Measurements from ENCODE around the gene ANTKMT. TPM values are rescaled to one million over a fixed set of nuclear protein-coding genes. Genes with fewer than 3 reads are reported as not detected.
A peak's percentile ranks its signal among the peaks of the same experiment; 100 is the strongest.

ANTKMT gene
- total RNA-seq, 4 donors from 2014 or later, result 43.7 to 98.7 (median 78.6) TPM

DNA sequence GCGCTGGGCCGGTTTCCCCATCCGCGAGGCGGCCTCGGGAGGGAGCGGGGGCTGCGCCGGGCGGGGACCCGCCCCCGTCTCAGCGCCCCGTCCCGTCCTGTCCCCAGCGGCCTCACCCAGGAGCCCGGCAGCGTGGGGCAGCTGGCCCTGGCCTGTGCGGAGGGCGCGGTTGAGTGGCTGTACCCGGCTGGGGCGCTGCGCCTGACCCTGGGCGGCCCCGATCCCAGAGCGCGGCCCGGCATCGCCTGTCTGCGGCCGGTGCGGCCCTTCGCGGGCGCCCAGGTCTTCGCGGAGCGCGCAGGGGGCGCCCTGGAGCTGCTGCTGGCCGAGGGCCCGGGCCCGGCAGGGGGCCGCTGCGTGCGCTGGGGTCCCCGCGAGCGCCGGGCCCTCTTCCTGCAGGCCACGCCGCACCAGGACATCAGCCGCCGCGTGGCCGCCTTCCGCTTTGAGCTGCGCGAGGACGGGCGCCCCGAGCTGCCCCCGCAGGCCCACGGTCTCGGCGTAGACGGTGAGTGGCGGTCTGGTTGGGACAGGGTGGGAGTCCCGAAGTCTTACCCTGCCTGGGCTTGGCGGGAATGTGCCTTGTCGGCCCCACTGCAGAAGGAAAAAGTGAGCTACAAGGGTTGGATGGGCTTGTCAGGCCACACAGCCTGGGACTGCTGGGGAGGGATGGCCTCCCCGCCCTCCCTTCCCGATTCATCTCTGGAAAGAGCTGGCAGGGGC, 5.3 kb upstream of the ANTKMT start:
- peak overlapping the region; percentile 30 to 88 (median 81) for H3K27ac ChIP-seq
- no peaks in the 10 kb centered on the region for H3K36me3 ChIP-seq
- DNase-seq (ENCODE audit: low spot score in 2 of 2), result no peak
- peaks cover 0 to 10% of the 10 kb centered on the region in 2 donors for H3K27me3 ChIP-seq
- H3K4me1 ChIP-seq, result peaks cover 0 to 74% (median 43%) of the 10 kb centered on the region in 4 donors
- H3K9me3 ChIP-seq, result no peaks in the 10 kb centered on the region
- peak overlapping the region; percentile 49 to 89 (median 66) for H3K4me3 ChIP-seq
- WGBS, 2 donors, result 1 to 2% methylated on average over 34 to 45 of the region's 74 CpGs
- TF ChIP-seq EP300 (IDR thresholded peaks at IDR 0.05) (no peak), POLR2A (IDR thresholded peaks at IDR 0.05) (no peak)
- TF ChIP-seq, protein P1, sequence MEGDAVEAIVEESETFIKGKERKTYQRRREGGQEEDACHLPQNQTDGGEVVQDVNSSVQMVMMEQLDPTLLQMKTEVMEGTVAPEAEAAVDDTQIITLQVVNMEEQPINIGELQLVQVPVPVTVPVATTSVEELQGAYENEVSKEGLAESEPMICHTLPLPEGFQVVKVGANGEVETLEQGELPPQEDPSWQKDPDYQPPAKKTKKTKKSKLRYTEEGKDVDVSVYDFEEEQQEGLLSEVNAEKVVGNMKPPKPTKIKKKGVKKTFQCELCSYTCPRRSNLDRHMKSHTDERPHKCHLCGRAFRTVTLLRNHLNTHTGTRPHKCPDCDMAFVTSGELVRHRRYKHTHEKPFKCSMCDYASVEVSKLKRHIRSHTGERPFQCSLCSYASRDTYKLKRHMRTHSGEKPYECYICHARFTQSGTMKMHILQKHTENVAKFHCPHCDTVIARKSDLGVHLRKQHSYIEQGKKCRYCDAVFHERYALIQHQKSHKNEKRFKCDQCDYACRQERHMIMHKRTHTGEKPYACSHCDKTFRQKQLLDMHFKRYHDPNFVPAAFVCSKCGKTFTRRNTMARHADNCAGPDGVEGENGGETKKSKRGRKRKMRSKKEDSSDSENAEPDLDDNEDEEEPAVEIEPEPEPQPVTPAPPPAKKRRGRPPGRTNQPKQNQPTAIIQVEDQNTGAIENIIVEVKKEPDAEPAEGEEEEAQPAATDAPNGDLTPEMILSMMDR (IDR thresholded peaks at IDR 0.05), result peak in 3 of 5 experiments; percentile 1 to 25 (median 20)

DNA sequence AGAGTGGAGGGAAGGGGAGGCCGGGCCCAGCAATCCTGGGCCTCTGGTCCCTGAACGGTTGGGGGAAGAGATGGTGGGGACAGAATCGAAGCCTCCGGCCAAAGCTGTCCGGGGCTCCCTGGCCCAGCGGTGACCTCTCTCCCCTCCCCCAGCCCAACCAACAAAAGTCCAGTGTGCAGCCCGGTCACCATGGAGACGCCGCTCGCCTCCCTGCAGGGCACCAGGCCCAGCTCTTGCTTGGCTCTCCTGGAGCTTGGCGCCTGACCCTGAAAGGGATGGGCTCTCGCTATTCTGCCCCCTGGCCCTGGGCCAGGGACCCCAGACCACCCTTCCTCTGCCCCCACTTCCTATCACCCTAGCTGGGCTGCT, 4.8 kb upstream of the ANTKMT start:
- 8 to 10% methylated on average over 4 to 7 of the region's 12 CpGs for WGBS, 2 donors
- TF ChIP-seq EP300 (IDR thresholded peaks at IDR 0.05), result peak in 1 of 2 donors; percentile 53
- TF ChIP-seq, protein P1 (IDR thresholded peaks at IDR 0.05), result no peak
- Histone ChIP-seq H3K9me3 (no peaks in the 10 kb centered on the region), H3K36me3 (no peaks in the 10 kb centered on the region), H3K27me3 (peaks cover 0 to 5% of the 10 kb centered on the region in 2 donors), H3K4me3 (peak overlapping the region; percentile 49 to 89 (median 66)), H3K27ac (peak overlapping the region; percentile 55 to 88 (median 81)), H3K4me1 (peaks cover 0 to 74% (median 43%) of the 10 kb centered on the region in 4 donors)
- peak in 1 of 2 donors; percentile 38 for DNase-seq (ENCODE audit: low spot score in 2 of 2)

DNA sequence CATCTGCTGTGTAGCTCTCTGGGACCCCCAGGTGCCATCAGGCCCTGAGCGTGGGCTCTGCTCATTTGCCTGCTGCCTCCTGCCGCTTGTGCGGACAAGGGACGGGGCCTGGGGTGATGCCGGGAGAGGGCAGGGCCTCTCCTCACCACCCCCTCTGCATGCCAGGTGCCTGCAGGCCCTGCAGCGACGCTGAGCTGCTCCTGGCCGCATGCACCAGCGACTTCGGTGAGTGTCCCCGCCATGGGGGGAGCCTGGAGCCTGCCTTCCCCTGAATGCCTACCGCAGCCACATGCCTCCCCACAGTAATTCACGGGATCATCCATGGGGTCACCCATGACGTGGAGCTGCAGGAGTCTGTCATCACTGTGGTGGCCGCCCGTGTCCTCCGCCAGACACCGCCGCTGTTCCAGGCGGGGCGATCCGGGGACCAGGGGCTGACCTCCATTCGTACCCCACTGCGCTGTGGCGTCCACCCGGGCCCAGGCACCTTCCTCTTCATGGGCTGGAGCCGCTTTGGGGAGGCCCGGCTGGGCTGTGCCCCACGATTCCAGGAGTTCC, 4.1 kb upstream of the ANTKMT start:
- TF ChIP-seq EP300 (IDR thresholded peaks at IDR 0.05), result no peak
- TF ChIP-seq POLR2A (IDR thresholded peaks at IDR 0.05), result no peak
- TF ChIP-seq, protein P1 (IDR thresholded peaks at IDR 0.05), result no peak
- no peaks in the 10 kb centered on the region for H3K9me3 ChIP-seq
- no peaks in the 10 kb centered on the region for H3K36me3 ChIP-seq
- peak overlapping the region in 3 of 4 donors; percentile 49 to 89 (median 68) for H3K4me3 ChIP-seq
- no peaks in the 10 kb centered on the region for H3K27me3 ChIP-seq
- no peak for DNase-seq (ENCODE audit: low spot score in 2 of 2)
- peak overlapping the region; percentile 46 to 88 (median 72) for H3K27ac ChIP-seq
- peaks cover 0 to 74% (median 46%) of the 10 kb centered on the region in 4 donors for H3K4me1 ChIP-seq
- 52 to 76% methylated on average over 21 to 28 of the region's 29 CpGs for WGBS, 2 donors

DNA sequence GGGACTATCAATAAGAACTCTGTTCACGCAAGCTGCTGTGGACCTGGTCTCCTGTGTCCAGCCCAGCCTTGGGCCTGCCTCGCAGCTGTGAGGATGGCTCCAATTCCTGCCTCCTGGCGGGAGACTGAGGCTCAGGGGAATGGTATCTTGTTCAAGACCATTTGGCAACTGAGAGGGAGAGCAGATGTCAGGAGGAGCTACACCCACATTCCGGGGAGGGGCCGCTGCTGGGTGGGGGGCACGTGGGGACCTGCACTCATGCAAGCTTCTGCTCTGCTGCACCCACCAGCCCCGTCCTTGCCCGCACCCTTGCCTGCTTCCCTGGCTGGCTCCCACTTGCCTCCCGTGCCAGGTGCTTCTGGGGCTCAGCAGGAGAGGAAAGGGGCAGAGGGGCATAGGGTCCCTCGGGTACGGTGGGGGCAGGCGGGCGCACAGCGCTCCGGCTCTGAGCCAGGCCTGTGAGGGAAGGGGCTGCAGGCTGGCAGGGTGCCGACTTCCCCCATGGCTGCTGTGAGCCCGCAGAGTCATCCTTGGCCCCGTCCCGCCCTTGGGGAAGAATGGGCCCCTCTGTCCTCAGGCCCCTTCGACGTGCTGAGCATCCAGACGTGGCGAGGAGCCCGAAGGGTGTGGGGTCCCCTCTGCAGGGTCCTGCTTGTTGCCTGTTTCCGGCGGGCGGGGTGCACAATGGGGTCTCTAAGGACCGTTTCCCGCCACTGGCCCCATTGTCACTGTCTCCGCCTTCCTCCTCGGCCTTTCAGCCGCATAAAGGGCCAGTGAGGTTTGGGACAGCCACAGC, 3.3 kb upstream of the ANTKMT start:
- no peaks in the 10 kb centered on the region for H3K9me3 ChIP-seq
- H3K4me1 ChIP-seq, result peaks cover 0 to 77% (median 47%) of the 10 kb centered on the region in 4 donors
- H3K27ac ChIP-seq, result peak overlapping the region in 3 of 4 donors; percentile 60 to 88 (median 88)
- H3K36me3 ChIP-seq, result no peaks in the 10 kb centered on the region
- H3K4me3 ChIP-seq, result peak overlapping the region in 1 of 4 donors; percentile 89
- H3K27me3 ChIP-seq, result no peaks in the 10 kb centered on the region
- DNase-seq (ENCODE audit: low spot score in 2 of 2), result no peak
- WGBS, 2 donors, result 35 to 57% methylated on average over 21 to 25 of the region's 32 CpGs
- TF ChIP-seq, protein P1 (IDR thresholded peaks at IDR 0.05), result no peak
- TF ChIP-seq EP300 (IDR thresholded peaks at IDR 0.05), result no peak
- no peak for TF ChIP-seq POLR2A (IDR thresholded peaks at IDR 0.05)
